Cardiac muscle cell (in vitro differentiated cells and primary cell): Measurements from ENCODE around the gene ADAMTS4. TPM values are rescaled to one million over a fixed set of nuclear protein-coding genes. Genes with fewer than 3 reads are reported as not detected.
"Not testable (repeated sequence)": the region's sequence is repeated elsewhere in the genome, so short reads cannot be mapped to it uniquely, and the experiment has no call there.

ENCODE experiments used
- DNase-seq, 2 donors: peaks; one replicate each; pipeline versions ENCODE4 v3.0.0 to v3.0.0-alpha.2; 2010 to 2017; ENCODE audit warnings: low read depth in 1 of 2, low spot score in 1 of 2
- H3K27ac ChIP-seq: fragments of 200-600 bp; sonication (generic); 2 replicates; pipeline ENCODE4 v1.5.1; 2016
- H3K27me3 ChIP-seq: fragments of 200-600 bp; sonication (generic); 2 replicates; pipeline ENCODE4 v1.6.0; 2016; ENCODE audit warnings: control low read depth
- H3K36me3 ChIP-seq: fragments of 200-600 bp; sonication (generic); 2 replicates; pipeline ENCODE4 v1.5.1; 2016; ENCODE audit warnings: control low read depth
- H3K4me1 ChIP-seq: fragments of 200-600 bp; sonication (generic); 2 replicates; pipeline ENCODE4 v1.8.1; 2017; ENCODE audit warnings: low read depth, mild to moderate bottlenecking, mixed run types
- H3K4me3 ChIP-seq: fragments of 200-600 bp; sonication (generic); 2 replicates; pipeline ENCODE4 v1.5.1; 2016; ENCODE audit warnings: mild to moderate bottlenecking
- H3K9me3 ChIP-seq: fragments of 200-600 bp; sonication (generic); 2 replicates; pipeline ENCODE4 v1.5.1; 2017; ENCODE audit warnings: low read depth, mild to moderate bottlenecking, control low read depth
- polyA plus RNA-seq: library from polyadenylated mRNA; unstranded; fragments of >200 nt; fragmentation: Nextera tagmentation; extraction: Ambion mirVana; gene quantifications from 2 replicates; pipeline ENCODE4 v1.2.1, GENCODE V29; 2016
- total RNA-seq: library from RNA; depleted of rRNA; stranded (reverse); fragments of >200 nt; gene quantifications from 2 replicates; pipeline ENCODE4 v1.2.3, GENCODE V29; 2016
- TF ChIP-seq, protein P1 (sequence below): IDR thresholded peaks from 2 replicates; pipeline ENCODE4 v1.5.1; 2012; ENCODE audit warnings: low read depth, mild to moderate bottlenecking, low read length

The ADAMTS4 gene
- total and polyA plus RNA-seq, 2 experiments from 2014 or later, result 1.9 to 4.0 TPM

DNA sequence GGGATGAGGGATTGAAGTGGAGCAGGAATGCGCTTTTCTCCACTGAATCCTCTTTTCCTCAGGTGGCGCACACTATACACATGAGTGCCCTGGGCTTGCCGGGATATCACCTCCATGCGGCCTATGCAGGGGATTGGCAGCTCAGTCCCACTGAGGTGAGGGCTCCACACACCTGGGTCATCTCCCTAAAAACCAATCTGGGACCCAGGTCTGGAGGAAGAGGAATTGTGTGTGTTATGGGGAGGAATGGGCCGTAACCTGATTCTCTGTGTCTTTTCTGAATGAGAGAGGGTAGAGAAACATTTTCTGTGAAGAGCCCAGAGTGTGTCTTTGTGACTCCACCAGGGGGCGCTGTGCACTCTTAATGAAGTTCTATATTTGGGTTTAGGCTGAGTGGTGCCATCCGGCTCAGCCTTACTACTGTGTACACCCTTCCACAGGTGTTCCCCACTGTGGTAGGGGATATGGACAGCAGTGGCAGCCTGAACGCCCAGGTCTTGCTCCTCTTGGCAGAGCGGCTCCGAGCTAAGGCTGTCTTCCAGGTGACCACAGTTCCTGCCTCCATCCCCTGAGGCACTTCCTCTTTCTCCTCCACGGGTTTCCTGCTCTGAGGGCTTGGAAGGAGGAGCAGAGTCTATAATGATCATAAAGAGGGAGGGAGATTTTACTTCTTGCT is 28.5 kb upstream of the ADAMTS4 start:
- peaks cover 13% of the 10 kb centered on the region for H3K4me1 ChIP-seq
- no peak overlapping the region for H3K27ac ChIP-seq
- TF ChIP-seq, protein P1, sequence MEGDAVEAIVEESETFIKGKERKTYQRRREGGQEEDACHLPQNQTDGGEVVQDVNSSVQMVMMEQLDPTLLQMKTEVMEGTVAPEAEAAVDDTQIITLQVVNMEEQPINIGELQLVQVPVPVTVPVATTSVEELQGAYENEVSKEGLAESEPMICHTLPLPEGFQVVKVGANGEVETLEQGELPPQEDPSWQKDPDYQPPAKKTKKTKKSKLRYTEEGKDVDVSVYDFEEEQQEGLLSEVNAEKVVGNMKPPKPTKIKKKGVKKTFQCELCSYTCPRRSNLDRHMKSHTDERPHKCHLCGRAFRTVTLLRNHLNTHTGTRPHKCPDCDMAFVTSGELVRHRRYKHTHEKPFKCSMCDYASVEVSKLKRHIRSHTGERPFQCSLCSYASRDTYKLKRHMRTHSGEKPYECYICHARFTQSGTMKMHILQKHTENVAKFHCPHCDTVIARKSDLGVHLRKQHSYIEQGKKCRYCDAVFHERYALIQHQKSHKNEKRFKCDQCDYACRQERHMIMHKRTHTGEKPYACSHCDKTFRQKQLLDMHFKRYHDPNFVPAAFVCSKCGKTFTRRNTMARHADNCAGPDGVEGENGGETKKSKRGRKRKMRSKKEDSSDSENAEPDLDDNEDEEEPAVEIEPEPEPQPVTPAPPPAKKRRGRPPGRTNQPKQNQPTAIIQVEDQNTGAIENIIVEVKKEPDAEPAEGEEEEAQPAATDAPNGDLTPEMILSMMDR, result peak; percentile 77
- no peaks in the 10 kb centered on the region for H3K9me3 ChIP-seq
- peak; percentile 83 to 92 for DNase-seq
- H3K4me3 ChIP-seq, result no peak overlapping the region
- H3K27me3 ChIP-seq, result no peaks in the 10 kb centered on the region
- no peaks in the 10 kb centered on the region for H3K36me3 ChIP-seq

DNA sequence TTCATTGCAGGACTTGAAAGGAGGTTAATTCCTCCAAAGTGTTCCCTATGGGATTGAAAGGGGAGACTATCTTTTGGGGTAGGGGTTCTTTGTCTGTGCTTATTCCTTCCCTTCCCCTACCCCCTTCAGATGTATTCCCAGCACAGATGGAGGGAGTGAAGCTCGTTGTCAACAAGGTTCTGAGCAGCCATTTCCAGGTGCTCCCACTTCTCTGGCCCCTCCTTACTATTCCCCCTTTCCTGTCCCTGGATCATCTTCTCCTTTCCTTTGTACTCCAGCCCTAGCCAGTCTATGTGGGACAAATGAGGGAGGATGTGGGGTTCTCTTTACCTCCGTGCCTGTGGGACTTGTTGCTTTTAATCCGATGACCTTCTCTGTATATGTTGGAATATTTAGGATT is 27.9 kb upstream of the ADAMTS4 start:
- H3K9me3 ChIP-seq, result no peaks in the 10 kb centered on the region
- no peak for DNase-seq
- TF ChIP-seq, protein P1, result no peak
- H3K4me1 ChIP-seq, result peaks cover 8% of the 10 kb centered on the region
- H3K4me3 ChIP-seq, result peak overlapping the region; percentile 86
- no peak overlapping the region for H3K27ac ChIP-seq
- no peaks in the 10 kb centered on the region for H3K27me3 ChIP-seq
- H3K36me3 ChIP-seq, result no peaks in the 10 kb centered on the region

DNA sequence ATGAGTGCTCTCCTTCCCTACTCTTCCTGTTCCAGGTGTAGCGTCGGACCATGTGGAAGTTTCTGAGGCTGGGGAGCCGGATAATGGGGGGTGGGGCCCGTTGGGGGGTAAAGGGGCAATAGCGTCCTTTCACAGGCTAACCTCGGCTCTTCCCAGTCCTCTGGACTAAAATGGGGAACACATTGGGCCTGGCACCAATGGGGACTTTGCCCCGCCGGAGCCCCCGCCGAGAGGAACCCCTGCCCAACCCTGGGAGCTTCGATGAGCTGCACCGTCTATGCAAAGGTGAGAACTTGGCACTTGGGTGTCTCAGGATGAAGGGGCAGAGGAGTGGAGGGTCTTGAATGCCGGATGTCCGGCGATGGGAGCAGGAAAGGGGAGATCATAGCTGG is 27.5 kb upstream of the ADAMTS4 start:
- H3K27me3 ChIP-seq, result no peaks in the 10 kb centered on the region
- H3K9me3 ChIP-seq, result no peaks in the 10 kb centered on the region
- H3K27ac ChIP-seq, result no peak overlapping the region
- H3K4me1 ChIP-seq, result peaks cover 8% of the 10 kb centered on the region
- no peak for DNase-seq
- TF ChIP-seq, protein P1, result no peak
- no peaks in the 10 kb centered on the region for H3K36me3 ChIP-seq
- peak overlapping the region; percentile 86 for H3K4me3 ChIP-seq

DNA sequence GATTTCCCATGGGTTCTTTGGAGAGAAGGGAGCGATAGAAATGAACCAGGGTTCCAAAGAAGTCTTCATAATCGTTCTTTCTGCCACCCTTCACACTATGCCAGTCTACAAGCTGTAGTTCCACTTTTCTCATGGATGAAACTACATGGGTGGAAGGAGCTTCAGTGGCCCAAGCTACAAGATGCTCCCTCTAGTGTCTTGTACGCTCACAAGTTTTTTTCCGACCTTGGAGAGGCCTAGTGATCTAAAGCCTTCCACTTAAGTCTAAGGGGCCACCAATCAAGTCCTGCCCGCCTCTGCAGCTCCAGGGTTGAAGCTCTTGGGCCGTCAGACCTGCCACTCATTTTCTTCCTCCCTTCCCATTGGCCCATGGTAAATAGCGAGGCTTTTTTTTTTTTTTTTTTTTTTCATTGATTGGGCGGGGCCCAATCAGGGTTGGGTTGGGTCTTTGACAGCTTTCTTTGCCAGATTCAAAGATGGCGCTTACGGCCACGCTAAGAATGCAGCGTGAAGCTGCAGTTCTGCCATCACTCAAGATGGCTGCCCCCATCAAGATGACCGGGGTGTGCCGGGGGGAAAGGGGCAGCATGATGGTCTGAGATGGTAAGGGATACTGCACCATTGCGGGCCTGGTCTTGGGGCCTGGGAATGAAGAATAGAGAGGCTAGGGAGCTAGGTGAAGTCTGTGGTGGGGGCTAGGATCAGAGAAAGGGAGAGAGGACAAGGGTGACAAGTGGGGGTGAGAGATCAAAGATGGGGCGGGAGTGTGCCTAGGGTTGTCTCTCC is 26.9 kb upstream of the ADAMTS4 start, which contains the start of gene TOMM40L:
Gene TOMM40L (plus strand): TSS at position 527 of the 786 bp plus-strand sequence. CDS start 430 bp downstream, outside the sequence.
- DNase-seq, result peak; percentile 97 to 100
- TF ChIP-seq, protein P1, result peak; percentile 76
- Histone ChIP-seq H3K27ac (peak within 1 kb of the TSS; percentile 73), H3K27me3 (no peaks in the 10 kb centered on the region), H3K36me3 (no peaks in the 10 kb centered on the region), H3K9me3 (no peaks in the 10 kb centered on the region), H3K4me1 (peaks cover 8% of the 10 kb centered on the region), H3K4me3 (peak within 1 kb of the TSS; percentile 86)

DNA sequence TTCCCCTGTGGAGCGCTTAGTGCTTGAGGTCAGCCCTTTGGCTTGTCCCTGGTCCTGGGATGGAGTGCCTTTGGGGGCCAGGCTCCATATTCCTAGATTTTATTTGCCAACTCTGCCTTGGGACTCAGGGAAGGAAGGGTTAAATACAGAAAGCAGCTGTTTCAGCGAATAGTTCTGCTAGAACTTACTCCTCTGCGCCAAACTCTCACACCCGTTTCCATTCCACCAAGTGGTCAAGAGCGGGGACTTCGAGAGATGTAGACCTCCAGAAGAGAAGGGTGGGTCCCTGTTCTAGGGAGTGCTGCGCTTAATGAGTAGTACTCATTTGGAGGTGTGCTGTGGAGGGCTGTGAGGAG is 26.3 kb upstream of the ADAMTS4 start:
- TF ChIP-seq, protein P1, result no peak
- Histone ChIP-seq H3K27me3 (no peaks in the 10 kb centered on the region), H3K4me1 (peaks cover 8% of the 10 kb centered on the region), H3K9me3 (no peaks in the 10 kb centered on the region), H3K4me3 (no peak overlapping the region), H3K36me3 (no peaks in the 10 kb centered on the region), H3K27ac (peak overlapping the region; percentile 73)
- DNase-seq, result no peak

DNA sequence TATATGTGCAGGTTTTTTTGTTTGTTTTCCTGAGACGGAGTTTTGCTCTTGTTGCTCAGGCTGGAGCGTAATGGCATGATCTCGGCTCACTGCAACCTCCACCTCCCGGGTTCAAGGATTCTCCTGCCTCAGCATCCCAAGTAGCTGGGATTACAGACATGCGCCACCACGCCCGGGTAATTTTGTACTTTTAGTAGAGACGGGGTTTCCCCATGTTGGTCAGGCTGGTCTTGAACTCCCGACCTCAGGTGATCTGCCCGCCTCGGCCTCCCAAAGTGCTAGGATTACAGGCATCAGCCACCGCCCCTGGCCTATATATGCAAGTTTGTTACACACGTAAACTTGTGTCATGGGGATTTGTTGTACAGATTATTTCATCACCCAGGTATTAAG is 25.8 kb upstream of the ADAMTS4 start:
- not testable (repeated sequence) for DNase-seq, H3K4me1 ChIP-seq, H3K27me3 ChIP-seq

More for the DNA sequence above, 25.8 kb upstream of the ADAMTS4 start:
- H3K4me3 ChIP-seq, H3K36me3 ChIP-seq, H3K9me3 ChIP-seq, H3K27ac ChIP-seq: not testable (repeated sequence)
